Panc1 (cell line): ENCODE measurements around the gene ZSCAN5C. TPM values are rescaled to one million over a fixed set of nuclear protein-coding genes. Genes with fewer than 3 reads are reported as not detected.

Experiments
- ATAC-seq: fragments of 200-7000 bp; cut with Tn5 transposase; 2 replicates; pipeline ENCODE4 v1.9.1; 2020; ENCODE audit warnings: mild to moderate bottlenecking, moderate library complexity
- BruUV-seq: library from RNA; stranded (reverse); fragments of 400-500 nt; replicated peaks from 2 replicates; lab custom pipeline; 2021; lab: Mats Ljungman, UMichigan
- CTCF ChIA-PET: fragments of 300-600 bp; sonication (Branson Sonifier 250); formaldehyde crosslinking; loops from one replicate; lab custom pipeline; 2022; ENCODE audit warnings: antibody characterized with exemption; lab: Charles Lee
- POLR2A ChIA-PET: fragments of 300-600 bp; sonication (Branson Sonifier 250); formaldehyde crosslinking; loops from one replicate; lab custom pipeline; 2022; ENCODE audit warnings: antibody characterized with exemption; lab: Charles Lee
- DNase-seq: peaks from one replicate; pipeline ENCODE4 v3.0.0-alpha.2; 2010; ENCODE audit warnings: low read depth, low spot score
- H3K27ac ChIP-seq: 2 replicates; pipeline ENCODE4 v1.5.1; 2011; ENCODE audit warnings: mild to moderate bottlenecking, low read length, inconsistent platforms
- H3K27me3 ChIP-seq: fragments of 200-500 bp; sonication (Bioruptor generic); 2 replicates; pipeline ENCODE4 v1.6.0; 2014; ENCODE audit warnings: low read length, inconsistent platforms; ENCODE audit not compliant: control insufficient read depth, insufficient read depth
- H3K36me3 ChIP-seq: fragments of 200-500 bp; sonication (Bioruptor generic); 2 replicates; pipeline ENCODE4 v1.5.1; 2014; ENCODE audit warnings: inconsistent platforms, mild to moderate bottlenecking, low read length, moderate library complexity; ENCODE audit not compliant: control insufficient read depth, insufficient read depth
- H3K4me1 ChIP-seq: 2 replicates; pipeline ENCODE4 v1.5.1; 2011; ENCODE audit warnings: inconsistent platforms, mild to moderate bottlenecking, low read length, moderate library complexity; ENCODE audit not compliant: control insufficient read depth, insufficient read depth
- H3K4me3 ChIP-seq, 2 experiments: 2 replicates each; pipeline ENCODE4 v1.5.1; 2011 to 2012; ENCODE audit warnings: low read depth in 2 of 2, low read length in 2 of 2, mild to moderate bottlenecking in 2 of 2, inconsistent platforms in 1 of 2, moderate library complexity in 1 of 2
- H3K9me3 ChIP-seq: fragments of 200-500 bp; sonication (Bioruptor generic); 2 replicates; pipeline ENCODE4 v1.5.1; 2014; ENCODE audit warnings: low read depth, mild to moderate bottlenecking, inconsistent platforms, low read length, moderate library complexity; ENCODE audit not compliant: control insufficient read depth, insufficient read depth
- CTCF ChIP-seq: fragments of 450-650 bp; IDR thresholded peaks from 2 replicates; pipeline ENCODE4 v1.5.1; 2017; ENCODE audit warnings: mild to moderate bottlenecking
- POLR2AphosphoS5 ChIP-seq: IDR thresholded peaks from 2 replicates; pipeline ENCODE4 v1.6.1; 2012; ENCODE audit warnings: mild to moderate bottlenecking, low read depth, low read length, moderate library complexity
- REST ChIP-seq, 2 experiments: IDR thresholded peaks; 2 replicates each; pipeline ENCODE4 v1.6.1; 2011 to 2012; ENCODE audit warnings: low read depth in 2 of 2, control low read depth in 1 of 2, low read length in 1 of 2, mild to moderate bottlenecking in 1 of 2, moderate library complexity in 1 of 2; ENCODE audit not compliant: insufficient read depth in 1 of 2
- SIN3A ChIP-seq: IDR thresholded peaks from 2 replicates; pipeline ENCODE4 v1.6.1; 2012; ENCODE audit warnings: low read depth, mild to moderate bottlenecking, low read length, moderate library complexity, borderline replicate concordance; ENCODE audit not compliant: insufficient read depth
- TCF7L2 ChIP-seq: IDR thresholded peaks from 2 replicates; pipeline ENCODE4 v1.6.1; 2011; ENCODE audit warnings: mild to moderate bottlenecking, low read depth, low read length, inconsistent platforms
- in situ Hi-C: cut with HindIII; loops from 2 replicates; pipeline ENCODE4 v1.10.0; 2016; ENCODE audit warnings: low sequenced_read_pairs, low pct_unique_long_range_greater_than_20kb
- intact Hi-C: fragments of 100-400 bp; cut with micrococcal nuclease; formaldehyde crosslinking; loops from one replicate; pipeline ENCODE4 v1.10.0; 2022; ENCODE audit not compliant: unreplicated experiment
- total RNA-seq: library from RNA; stranded (reverse); gene quantifications from one replicate; pipeline ENCODE4 v1.2.1, GENCODE V29; 2021; ENCODE audit not compliant: unreplicated experiment

ZSCAN5C gene
- total RNA-seq, 1 experiment from 2014 or later = not detected

- in situ Hi-C loops = no loop called here
- no peaks in the 10 kb centered on the region for H3K4me1 ChIP-seq
- H3K9me3 ChIP-seq = no peaks in the 10 kb centered on the region
- POLR2A ChIA-PET = no interaction called here
- no peaks in the 10 kb centered on the region for H3K27me3 ChIP-seq
- TF ChIP-seq CTCF = no peak; the same call in 1 of the 2 replicates
- no peak for TF ChIP-seq SIN3A
- no peak for TF ChIP-seq TCF7L2
- TF ChIP-seq POLR2AphosphoS5 = no peak
- no peak for TF ChIP-seq REST (IDR thresholded peaks at IDR 0.05; ENCODE audit: insufficient read depth in 1 of 2, low read depth in 2 of 2, low read length in 1 of 2)
- peaks cover 7% of the 10 kb centered on the region; the same call in 1 of the 2 replicates for H3K36me3 ChIP-seq
- DNase-seq (no peak), ATAC-seq (peak; percentile 76)
- no TSS peak for BruUV-seq
- H3K4me3 ChIP-seq = no peak overlapping the region
- intact Hi-C loops = no loop called here
- CTCF ChIA-PET = interaction anchor here (0.6 to 1.2 kb wide), 4 partner anchors 9 to 98 kb away, joined by 3 to 5 read pairs (median 4); no protein-coding TSS in a partner anchor
- H3K27ac ChIP-seq = no peak overlapping the region
Observed at GRCh38 chr19:56155124-56155687, 46.9 kb upstream of the ZSCAN5C start.

- no TSS peak for BruUV-seq
- in situ Hi-C loops (no loop called here), intact Hi-C loops (no loop called here)
- no peak for ATAC-seq
- Histone ChIP-seq H3K4me3 (no peak overlapping the region), H3K4me1 (no peaks in the 10 kb centered on the region), H3K9me3 (no peaks in the 10 kb centered on the region), H3K36me3 (peaks cover 7% of the 10 kb centered on the region; the same call in 1 of the 2 replicates), H3K27me3 (no peaks in the 10 kb centered on the region), H3K27ac (no peak overlapping the region)
- TF ChIP-seq REST (IDR thresholded peaks at IDR 0.05; ENCODE audit: insufficient read depth in 1 of 2, low read depth in 2 of 2, low read length in 1 of 2) (no peak), CTCF (no peak), TCF7L2 (no peak), SIN3A (no peak), POLR2AphosphoS5 (no peak)
- DNase-seq = no peak
- CTCF ChIA-PET = no interaction called here
- POLR2A ChIA-PET = no interaction called here
Observed at GRCh38 chr19:56156768-56157167, 45.3 kb upstream of the ZSCAN5C start.
